Smooth muscle cell (in vitro differentiated cells): Measurements from ENCODE around the gene IQCM. TPM values are rescaled to one million over a fixed set of nuclear protein-coding genes. Genes with fewer than 3 reads are reported as not detected.

Experiments used
- DNase-seq: peaks from one replicate; lab custom pipeline; 2025; ENCODE audit not compliant: unreplicated experiment; lab: John Stamatoyannopoulos, UW
- H2AFZ ChIP-seq: fragments of 200-600 bp; sonication (generic); 2 replicates; pipeline ENCODE4 v1.6.0; 2016; ENCODE audit warnings: antibody characterized with exemption, low read depth, mild to moderate bottlenecking
- H3F3A ChIP-seq: fragments of 200-600 bp; sonication (generic); 2 replicates; pipeline ENCODE4 v1.6.0; 2017; ENCODE audit warnings: antibody characterized with exemption, low read depth
- H3K27ac ChIP-seq: fragments of 200-600 bp; sonication (generic); 2 replicates; pipeline ENCODE4 v1.5.1; 2016; ENCODE audit warnings: low read depth, mild to moderate bottlenecking
- H3K27me3 ChIP-seq: fragments of 200-600 bp; sonication (generic); 2 replicates; pipeline ENCODE4 v1.6.1; 2016; ENCODE audit warnings: low read depth, mild to moderate bottlenecking
- H3K36me3 ChIP-seq: fragments of 200-600 bp; sonication (generic); 2 replicates; pipeline ENCODE4 v1.5.1; 2016; ENCODE audit warnings: low read depth
- H3K4me1 ChIP-seq: fragments of 200-600 bp; sonication (generic); 2 replicates; pipeline ENCODE4 v1.5.1; 2016; ENCODE audit warnings: low read depth
- H3K4me2 ChIP-seq: fragments of 200-600 bp; sonication (generic); 2 replicates; pipeline ENCODE4 v1.6.0; 2016; ENCODE audit warnings: mild to moderate bottlenecking
- H3K4me3 ChIP-seq: fragments of 200-600 bp; sonication (generic); 2 replicates; pipeline ENCODE4 v1.5.1; 2016; ENCODE audit warnings: mild to moderate bottlenecking
- H3K79me2 ChIP-seq: fragments of 200-600 bp; sonication (generic); 2 replicates; pipeline ENCODE4 v1.6.0; 2016; ENCODE audit warnings: low read depth, mild to moderate bottlenecking
- H3K9ac ChIP-seq: fragments of 200-600 bp; sonication (generic); 2 replicates; pipeline ENCODE4 v1.6.0; 2016; ENCODE audit warnings: low read depth
- H3K9me3 ChIP-seq: fragments of 200-600 bp; sonication (generic); replicated peaks from 2 replicates; pipeline ENCODE4 v1.5.1; 2016; ENCODE audit warnings: low read depth
- H4K20me1 ChIP-seq: fragments of 200-600 bp; sonication (generic); 2 replicates; pipeline ENCODE4 v1.6.0; 2016; ENCODE audit warnings: low read depth
- WGBS: methylation state at CpG from one replicate; pipeline ENCODE4 v1.1.7; 2016; ENCODE audit warnings: low lambda C conversion rate; 5-methylcytosine and 5-hydroxymethylcytosine counted together
- polyA plus RNA-seq: library from polyadenylated mRNA; unstranded; fragments of >200 nt; fragmentation: Nextera tagmentation; extraction: Ambion mirVana; gene quantifications from 2 replicates; pipeline ENCODE4 v1.2.1, GENCODE V29; 2016
- total RNA-seq: library from RNA; depleted of rRNA; stranded (reverse); fragments of >200 nt; gene quantifications from 2 replicates; pipeline ENCODE4 v1.2.3, GENCODE V29; 2014
- TF ChIP-seq, protein P1 (sequence below): fragments of 200-600 bp; sonication (generic); IDR thresholded peaks from 2 replicates; pipeline ENCODE4 v1.5.1; 2017; ENCODE audit warnings: borderline replicate concordance, mild to moderate bottlenecking, antibody characterized with exemption; ENCODE audit not compliant: insufficient read depth, poor library complexity, severe bottlenecking

The IQCM gene, protein sequence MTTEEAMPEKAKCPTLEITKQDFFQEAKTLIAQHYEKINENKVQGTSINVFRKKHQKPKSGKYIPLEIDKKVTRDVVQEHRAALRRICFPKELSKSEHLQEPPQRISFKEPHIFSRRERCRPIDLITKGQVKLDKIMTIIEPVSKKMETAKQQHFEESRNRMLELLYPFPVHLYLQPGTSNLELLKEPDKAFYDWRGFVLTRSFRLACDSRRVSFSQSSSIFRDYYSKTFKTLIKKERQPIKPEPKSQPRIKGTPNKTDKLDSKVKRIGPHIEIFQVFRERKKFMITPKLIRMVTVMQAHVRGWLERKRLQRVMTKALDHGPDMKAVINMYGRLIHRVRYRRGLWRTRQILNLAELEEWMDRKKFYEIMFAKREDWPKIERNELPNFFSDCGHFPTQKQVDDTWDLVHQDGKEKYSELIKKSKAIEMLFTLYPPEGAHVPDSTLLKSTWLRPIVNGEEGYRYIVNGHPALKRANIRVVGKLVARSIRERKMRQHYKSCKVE
- total RNA-seq (not detected in 2 replicates), polyA plus RNA-seq (not detected in 2 replicates)

DNA sequence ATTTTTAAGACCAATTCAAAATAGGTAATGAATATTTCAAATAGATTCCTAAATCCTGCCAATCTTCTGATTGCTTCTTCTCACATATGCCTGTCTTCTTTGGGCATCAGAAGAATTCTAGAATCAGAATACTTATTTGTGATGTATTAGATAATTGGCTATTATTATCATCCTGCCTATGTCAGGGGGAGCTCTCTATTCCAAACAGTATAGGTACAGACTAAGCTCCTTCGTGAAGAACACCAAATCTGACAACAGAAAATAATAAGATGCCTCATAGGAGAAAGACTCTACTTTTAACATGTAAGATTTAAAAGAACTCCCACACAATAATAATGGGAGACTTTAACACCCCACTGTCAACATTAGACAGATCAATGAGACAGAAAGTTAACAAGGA is at the start of gene IQCM:
Gene IQCM (minus strand): TSS at position 101 of the 400 bp plus-strand sequence. CDS start 73,152 bp downstream, outside the sequence.
- H3K4me2 ChIP-seq: no peak within 1 kb of the TSS
- no peaks in the 10 kb centered on the region for H3K79me2 ChIP-seq
- TF ChIP-seq, protein P1, sequence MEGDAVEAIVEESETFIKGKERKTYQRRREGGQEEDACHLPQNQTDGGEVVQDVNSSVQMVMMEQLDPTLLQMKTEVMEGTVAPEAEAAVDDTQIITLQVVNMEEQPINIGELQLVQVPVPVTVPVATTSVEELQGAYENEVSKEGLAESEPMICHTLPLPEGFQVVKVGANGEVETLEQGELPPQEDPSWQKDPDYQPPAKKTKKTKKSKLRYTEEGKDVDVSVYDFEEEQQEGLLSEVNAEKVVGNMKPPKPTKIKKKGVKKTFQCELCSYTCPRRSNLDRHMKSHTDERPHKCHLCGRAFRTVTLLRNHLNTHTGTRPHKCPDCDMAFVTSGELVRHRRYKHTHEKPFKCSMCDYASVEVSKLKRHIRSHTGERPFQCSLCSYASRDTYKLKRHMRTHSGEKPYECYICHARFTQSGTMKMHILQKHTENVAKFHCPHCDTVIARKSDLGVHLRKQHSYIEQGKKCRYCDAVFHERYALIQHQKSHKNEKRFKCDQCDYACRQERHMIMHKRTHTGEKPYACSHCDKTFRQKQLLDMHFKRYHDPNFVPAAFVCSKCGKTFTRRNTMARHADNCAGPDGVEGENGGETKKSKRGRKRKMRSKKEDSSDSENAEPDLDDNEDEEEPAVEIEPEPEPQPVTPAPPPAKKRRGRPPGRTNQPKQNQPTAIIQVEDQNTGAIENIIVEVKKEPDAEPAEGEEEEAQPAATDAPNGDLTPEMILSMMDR: no peak
- H3K27me3 ChIP-seq: no peaks in the 10 kb centered on the region
- H3K9me3 ChIP-seq: no peaks in the 10 kb centered on the region
- H3K4me1 ChIP-seq: no peaks in the 10 kb centered on the region
- H3K4me3 ChIP-seq: no peak within 1 kb of the TSS
- no peak within 1 kb of the TSS for H3K27ac ChIP-seq
- no peaks in the 10 kb centered on the region for H3F3A ChIP-seq
- H3K9ac ChIP-seq: no peak within 1 kb of the TSS
- H4K20me1 ChIP-seq: no peaks in the 10 kb centered on the region
- no peak within 1 kb of the TSS for H2AFZ ChIP-seq
- H3K36me3 ChIP-seq: no peaks in the 10 kb centered on the region
- no peak for DNase-seq
- WGBS: 88% methylated on average over 1 of the region's 1 CpG

DNA sequence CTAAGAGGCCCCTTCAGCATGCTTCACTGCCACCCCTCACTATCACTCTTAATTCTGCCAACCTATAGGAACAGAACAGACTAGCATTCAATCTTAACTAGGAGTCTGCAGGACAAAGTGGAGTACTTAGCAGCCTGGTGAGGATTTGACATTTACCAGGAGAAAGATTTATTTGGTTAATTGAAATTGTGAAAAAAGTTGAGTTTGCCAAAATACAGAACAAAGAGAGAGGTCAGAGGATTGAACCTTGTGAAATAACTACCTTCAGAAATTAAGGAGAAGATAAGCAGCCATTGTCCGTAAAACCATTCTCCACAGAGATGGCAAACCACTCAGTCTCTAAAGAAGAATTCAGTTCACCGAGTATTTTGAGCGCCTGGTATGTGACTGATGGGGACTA is 41.8 kb upstream of the IQCM start:
- Histone ChIP-seq H3K4me3 (no peak overlapping the region), H3K79me2 (no peaks in the 10 kb centered on the region), H3K9me3 (peaks cover 12% of the 10 kb centered on the region), H4K20me1 (no peaks in the 10 kb centered on the region), H3K4me1 (no peaks in the 10 kb centered on the region), H3K27me3 (no peaks in the 10 kb centered on the region), H2AFZ (no peak overlapping the region), H3K9ac (no peak overlapping the region), H3K36me3 (no peaks in the 10 kb centered on the region), H3F3A (no peaks in the 10 kb centered on the region), H3K27ac (no peak overlapping the region), H3K4me2 (no peak overlapping the region)
- no peak for DNase-seq
- TF ChIP-seq, protein P1: no peak
- 91% methylated on average over 3 of the region's 3 CpGs for whole genome bisulfite sequencing

DNA sequence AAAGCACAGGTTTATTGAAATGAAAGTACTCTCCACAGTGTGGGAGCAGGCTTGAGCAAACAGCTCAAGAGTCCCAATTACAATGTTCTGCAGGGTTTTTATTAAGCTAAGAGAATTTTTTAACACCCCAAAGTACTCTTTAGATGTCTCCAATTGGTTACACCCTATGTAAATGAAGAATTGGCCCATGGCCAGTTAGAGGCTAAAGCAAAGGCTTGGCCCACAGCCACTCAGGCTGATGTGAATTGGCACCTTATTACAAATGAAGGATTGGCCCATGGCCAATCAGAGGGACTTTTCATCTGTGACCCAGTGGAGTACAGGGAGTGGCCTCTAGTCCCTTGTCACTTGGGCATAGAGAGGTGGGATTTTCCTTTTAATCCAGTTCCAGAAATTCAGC is 30.1 kb upstream of the IQCM start:
- Histone ChIP-seq H3K9me3 (no peaks in the 10 kb centered on the region), H3F3A (no peaks in the 10 kb centered on the region), H3K79me2 (no peaks in the 10 kb centered on the region), H3K27me3 (no peaks in the 10 kb centered on the region), H3K4me1 (no peaks in the 10 kb centered on the region), H2AFZ (no peak overlapping the region), H3K4me2 (no peak overlapping the region), H3K4me3 (no peak overlapping the region), H3K36me3 (no peaks in the 10 kb centered on the region), H3K27ac (no peak overlapping the region), H4K20me1 (no peaks in the 10 kb centered on the region), H3K9ac (no peak overlapping the region)
- no peak for DNase-seq
- TF ChIP-seq, protein P1: no peak
